Lung (tissue), 12 donors: Measurements from ENCODE around the gene THY1. TPM values are rescaled to one million over a fixed set of nuclear protein-coding genes. Genes with fewer than 3 reads are reported as not detected.

Experiments used
- ATAC-seq: fragments of 200-7000 bp; cut with Tn5 transposase; one replicate; pipeline ENCODE4 v1.9.1; 2020; ENCODE audit warnings: moderate number of reproducible peaks; ENCODE audit not compliant: insufficient read depth, low FRiP score
- DNase-seq, 3 donors: peaks; one replicate each; pipeline ENCODE4 v3.0.0-alpha.2; 2013 to 2017
- H3K27ac ChIP-seq, 2 donors: one replicate each; pipeline ENCODE4 v1.5.1; 2013; ENCODE audit warnings: mild to moderate bottlenecking in 2 of 2, moderate library complexity in 2 of 2, control low read depth in 1 of 2, inconsistent platforms in 1 of 2, low read depth in 1 of 2, low read length in 1 of 2
- H3K27me3 ChIP-seq, 3 donors: one replicate each; pipeline ENCODE4 v1.5.1; 2013; ENCODE audit warnings: low read length in 2 of 3; ENCODE audit not compliant: control insufficient read depth in 3 of 3, insufficient read depth in 3 of 3
- H3K36me3 ChIP-seq, 4 donors: one replicate each; pipeline ENCODE4 v1.5.1; 2013; ENCODE audit warnings: low read length in 4 of 4, mild to moderate bottlenecking in 1 of 4, moderate library complexity in 1 of 4; ENCODE audit not compliant: control insufficient read depth in 4 of 4, insufficient read depth in 4 of 4
- H3K4me1 ChIP-seq, 5 donors: one replicate each; pipeline ENCODE4 v1.5.1; 2013; ENCODE audit warnings: low read length in 5 of 5, mild to moderate bottlenecking in 2 of 5, moderate library complexity in 1 of 5; ENCODE audit not compliant: control insufficient read depth in 5 of 5, insufficient read depth in 5 of 5
- H3K4me3 ChIP-seq: one replicate; pipeline ENCODE4 v1.5.1; 2013; ENCODE audit warnings: mild to moderate bottlenecking, control low read depth, moderate library complexity
- H3K9ac ChIP-seq, 2 donors: one replicate each; pipeline ENCODE4 v1.5.1; 2013; ENCODE audit warnings: low read length in 2 of 2, control low read depth in 1 of 2; ENCODE audit not compliant: insufficient read depth in 1 of 2
- H3K9me3 ChIP-seq, 4 donors: one replicate each; pipeline ENCODE4 v1.5.1; 2013; ENCODE audit warnings: low read length in 3 of 4, mild to moderate bottlenecking in 1 of 4, moderate library complexity in 1 of 4; ENCODE audit not compliant: control insufficient read depth in 4 of 4, insufficient read depth in 3 of 4
- CTCF ChIP-seq: IDR thresholded peaks from 2 replicates; pipeline ENCODE4 v1.5.1; 2012; ENCODE audit warnings: mild to moderate bottlenecking; ENCODE audit errors: control extremely low read depth, extremely low read depth
- WGBS, 2 donors: extraction: QIAGEN DNeasy Blood & Tissue Kit; methylation state at CpG; one replicate each; pipeline ENCODE4 v1.1.7; 2013; 5-methylcytosine and 5-hydroxymethylcytosine counted together
- polyA plus RNA-seq, 2 donors: library from polyadenylated mRNA; stranded (reverse); fragments of 200-250 nt; gene quantifications; one replicate each; pipeline ENCODE4 v1.2.1, GENCODE V29; 2013
- total RNA-seq, 2 donors: library from RNA; depleted of rRNA in 1 of 2; stranded (reverse); fragments of >200 nt in 1 of 2; gene quantifications; one replicate each; pipeline ENCODE4 v1.2.1, GENCODE V29; 2014 to 2021
- donor health status: control.
- donor health status: control.
- donor health status: Bipolar disorder and iron deficiency.
- donor health status: healthy.
- donor health status: DM: yes; HTN: yes; CAD: no.

Gene THY1
- total and polyA plus RNA-seq, 4 donors, result 5.1 to 44.2 (median 13.3) TPM

- ATAC-seq (no peak), DNase-seq (no peak)
- Histone ChIP-seq H3K36me3 (no peaks in the 10 kb centered on the region), H3K4me3 (no peak overlapping the region), H3K9me3 (no peaks in the 10 kb centered on the region), H3K4me1 (peaks cover 0 to 40% (median 14%) of the 10 kb centered on the region in 5 donors), H3K27me3 (peaks cover 0 to 10% (median 2%) of the 10 kb centered on the region in 3 donors), H3K9ac (no peak overlapping the region), H3K27ac (peak overlapping the region in 1 of 2 donors; percentile 98)
- 75 to 88% methylated on average over 10 of the region's 10 CpGs for WGBS, 2 donors
- TF ChIP-seq CTCF, result no peak
These were observed 44.0 kb downstream of the THY1 start for GRCh38 chr11:119378851-119379465.

- Histone ChIP-seq H3K4me1 (peaks cover 0 to 40% (median 14%) of the 10 kb centered on the region in 5 donors), H3K4me3 (no peak overlapping the region), H3K9ac (no peak overlapping the region), H3K9me3 (no peaks in the 10 kb centered on the region), H3K36me3 (no peaks in the 10 kb centered on the region), H3K27me3 (peaks cover 0 to 6% (median 0%) of the 10 kb centered on the region in 3 donors), H3K27ac (peak overlapping the region in 1 of 2 donors; percentile 98)
- no peak for TF ChIP-seq CTCF
- ATAC-seq (no peak), DNase-seq (no peak)
- WGBS, 2 donors, result 74 to 81% methylated on average over 6 of the region's 6 CpGs
These were observed 44.9 kb downstream of the THY1 start for GRCh38 chr11:119377961-119378667.

- no peak overlapping the region for H3K4me3 ChIP-seq
- peaks cover 0 to 39% (median 14%) of the 10 kb centered on the region in 5 donors for H3K4me1 ChIP-seq
- no peak for TF ChIP-seq CTCF
- no peak for ATAC-seq
- H3K9ac ChIP-seq, result no peak overlapping the region
- H3K36me3 ChIP-seq, result no peaks in the 10 kb centered on the region
- H3K27me3 ChIP-seq, result peaks cover 0 to 5% (median 0%) of the 10 kb centered on the region in 3 donors
- no peak for DNase-seq
- peak overlapping the region in 1 of 2 donors; percentile 98 for H3K27ac ChIP-seq
- H3K9me3 ChIP-seq, result no peaks in the 10 kb centered on the region
- WGBS, 2 donors, result 63% methylated on average over 12 of the region's 12 CpGs
These were observed 45.7 kb downstream of the THY1 start for GRCh38 chr11:119377112-119377901.
